ENCODE results near the gene RYR1. TPM values are rescaled to one million over a fixed set of nuclear protein-coding genes. Genes with fewer than 3 reads are reported as not detected.
"Not testable (repeated sequence)": the region's sequence is repeated elsewhere in the genome, so short reads cannot be mapped to it uniquely, and the experiment has no call there.

The RYR1 gene
- total RNA-seq, 3 donors from 2014 or later: 0.46 to 2.5 (median 1.3) TPM

DNA sequence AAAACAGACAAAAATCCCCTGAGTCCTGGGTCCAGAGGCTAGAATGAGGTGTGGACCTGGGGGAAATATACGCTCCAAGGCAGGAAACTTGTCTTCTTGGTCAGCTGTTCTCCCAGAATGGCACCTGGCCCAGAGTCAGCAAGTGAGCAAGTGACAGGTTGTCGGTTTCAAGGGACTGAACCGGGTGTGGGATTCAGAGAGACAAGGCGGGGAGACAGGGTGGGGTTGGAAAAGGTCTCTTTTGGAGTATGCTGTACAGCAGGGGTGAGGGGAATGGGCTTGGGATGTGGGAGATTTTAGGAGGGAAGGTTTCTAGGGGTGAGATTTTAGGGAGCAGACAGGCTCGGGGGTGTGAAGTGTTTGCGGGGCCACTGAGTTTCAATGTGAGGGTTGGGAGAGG, 83.3 kb downstream of the RYR1 start:
- intact Hi-C loops (cut with DNase I, micrococcal nuclease): no loop called here
- no peak overlapping the region for H3K4me3 ChIP-seq
- TF ChIP-seq, protein P1, sequence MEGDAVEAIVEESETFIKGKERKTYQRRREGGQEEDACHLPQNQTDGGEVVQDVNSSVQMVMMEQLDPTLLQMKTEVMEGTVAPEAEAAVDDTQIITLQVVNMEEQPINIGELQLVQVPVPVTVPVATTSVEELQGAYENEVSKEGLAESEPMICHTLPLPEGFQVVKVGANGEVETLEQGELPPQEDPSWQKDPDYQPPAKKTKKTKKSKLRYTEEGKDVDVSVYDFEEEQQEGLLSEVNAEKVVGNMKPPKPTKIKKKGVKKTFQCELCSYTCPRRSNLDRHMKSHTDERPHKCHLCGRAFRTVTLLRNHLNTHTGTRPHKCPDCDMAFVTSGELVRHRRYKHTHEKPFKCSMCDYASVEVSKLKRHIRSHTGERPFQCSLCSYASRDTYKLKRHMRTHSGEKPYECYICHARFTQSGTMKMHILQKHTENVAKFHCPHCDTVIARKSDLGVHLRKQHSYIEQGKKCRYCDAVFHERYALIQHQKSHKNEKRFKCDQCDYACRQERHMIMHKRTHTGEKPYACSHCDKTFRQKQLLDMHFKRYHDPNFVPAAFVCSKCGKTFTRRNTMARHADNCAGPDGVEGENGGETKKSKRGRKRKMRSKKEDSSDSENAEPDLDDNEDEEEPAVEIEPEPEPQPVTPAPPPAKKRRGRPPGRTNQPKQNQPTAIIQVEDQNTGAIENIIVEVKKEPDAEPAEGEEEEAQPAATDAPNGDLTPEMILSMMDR (IDR thresholded peaks at IDR 0.05): no peak
- H3K4me1 ChIP-seq (ENCODE audit: low read depth): no peaks in the 10 kb centered on the region
- no peaks in the 10 kb centered on the region for H3K9me3 ChIP-seq
- no peak for DNase-seq
- H3K36me3 ChIP-seq (ENCODE audit: low read depth): no peaks in the 10 kb centered on the region
- no peak for ATAC-seq

DNA sequence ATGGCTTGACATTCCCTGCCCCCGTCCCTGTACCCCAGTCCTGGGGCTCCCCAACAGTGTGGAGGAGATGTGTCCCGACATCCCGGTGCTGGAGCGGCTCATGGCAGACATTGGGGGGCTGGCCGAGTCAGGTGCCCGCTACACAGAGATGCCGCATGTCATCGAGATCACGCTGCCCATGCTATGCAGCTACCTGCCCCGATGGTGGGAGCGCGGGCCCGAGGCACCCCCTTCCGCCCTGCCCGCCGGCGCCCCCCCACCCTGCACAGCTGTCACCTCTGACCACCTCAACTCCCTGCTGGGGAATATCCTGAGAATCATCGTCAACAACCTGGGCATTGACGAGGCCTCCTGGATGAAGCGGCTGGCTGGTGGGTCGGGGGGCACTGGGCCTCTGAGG, 83.8 kb downstream of the RYR1 start:
- ATAC-seq: no peak
- intact Hi-C loops (cut with DNase I, micrococcal nuclease): no loop called here
- H3K4me3 ChIP-seq: no peak overlapping the region
- DNase-seq: peak in 1 of 3 donors; percentile 48
- H3K4me1 ChIP-seq (ENCODE audit: low read depth): no peaks in the 10 kb centered on the region
- H3K36me3 ChIP-seq (ENCODE audit: low read depth): no peaks in the 10 kb centered on the region
- TF ChIP-seq, protein P1 (IDR thresholded peaks at IDR 0.05): no peak
- no peaks in the 10 kb centered on the region for H3K9me3 ChIP-seq

DNA sequence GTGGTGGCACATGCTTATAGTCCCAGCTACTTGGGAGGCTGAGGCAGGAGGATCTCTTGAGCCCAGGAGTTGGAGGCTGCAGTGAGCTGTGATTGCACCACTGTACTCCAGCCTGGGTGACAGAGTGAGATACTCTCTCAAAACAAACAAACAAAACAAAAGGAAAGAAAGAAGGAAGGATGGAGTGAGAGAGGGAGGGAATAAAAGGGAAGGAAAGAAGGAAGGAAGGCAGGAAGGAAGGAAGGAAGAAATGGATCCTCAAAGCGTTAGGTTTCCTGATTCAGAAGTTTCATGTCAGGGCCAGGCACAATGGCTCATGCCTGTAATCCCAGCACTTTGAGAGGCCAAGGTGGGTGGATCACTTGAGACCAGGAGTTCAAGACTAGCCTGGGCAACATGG, 84.5 kb downstream of the RYR1 start:
- H3K9me3 ChIP-seq; intact Hi-C loops (cut with DNase I, micrococcal nuclease); H3K4me1 ChIP-seq (ENCODE audit: low read depth); H3K4me3 ChIP-seq; DNase-seq; ATAC-seq; H3K36me3 ChIP-seq (ENCODE audit: low read depth): not testable (repeated sequence)

DNA sequence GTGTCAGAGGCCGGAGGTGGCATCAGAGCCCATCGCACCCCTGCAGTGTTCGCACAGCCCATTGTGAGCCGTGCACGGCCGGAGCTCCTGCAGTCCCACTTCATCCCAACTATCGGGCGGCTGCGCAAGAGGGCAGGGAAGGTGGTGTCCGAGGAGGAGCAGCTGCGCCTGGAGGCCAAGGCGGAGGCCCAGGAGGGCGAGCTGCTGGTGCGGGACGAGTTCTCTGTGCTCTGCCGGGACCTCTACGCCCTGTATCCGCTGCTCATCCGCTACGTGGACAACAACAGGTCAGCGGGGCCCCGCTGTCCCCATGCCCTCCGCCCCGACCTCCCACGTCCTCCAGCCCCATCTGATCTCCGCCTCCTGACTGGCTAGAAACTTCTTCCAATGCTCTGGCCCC, 85.7 kb downstream of the RYR1 start:
- Histone ChIP-seq H3K4me1 (ENCODE audit: low read depth) (no peaks in the 10 kb centered on the region), H3K36me3 (ENCODE audit: low read depth) (no peaks in the 10 kb centered on the region), H3K9me3 (no peaks in the 10 kb centered on the region), H3K4me3 (no peak overlapping the region)
- TF ChIP-seq, protein P1 (IDR thresholded peaks at IDR 0.05): no peak
- ATAC-seq (no peak), DNase-seq (peak in 1 of 3 donors; percentile 32)
- intact Hi-C loops (cut with DNase I, micrococcal nuclease): no loop called here

DNA sequence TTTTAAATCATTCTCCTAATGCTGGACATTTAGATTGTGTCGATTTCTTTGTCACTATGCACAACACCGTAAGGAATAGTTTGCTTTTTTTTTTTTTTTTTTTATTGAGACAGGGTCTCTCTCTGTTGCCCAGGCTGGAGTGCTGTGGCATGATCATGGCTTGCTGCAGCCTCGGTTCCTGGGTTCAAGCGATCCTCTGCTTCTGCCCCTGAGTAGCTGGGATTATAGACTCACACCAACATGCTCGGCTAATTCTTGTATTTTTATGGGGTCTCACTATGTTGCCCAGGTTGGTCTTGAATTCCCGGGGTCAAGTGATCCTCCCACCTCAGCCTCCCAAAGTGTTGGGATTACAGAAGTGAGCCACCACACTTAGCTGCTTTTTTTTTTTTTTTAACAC, 86.5 kb downstream of the RYR1 start:
- DNase-seq (no peak), ATAC-seq (no peak)
- Histone ChIP-seq H3K9me3 (no peaks in the 10 kb centered on the region), H3K4me3 (no peak overlapping the region), H3K4me1 (ENCODE audit: low read depth) (no peaks in the 10 kb centered on the region), H3K36me3 (ENCODE audit: low read depth) (no peaks in the 10 kb centered on the region)
- TF ChIP-seq, protein P1 (IDR thresholded peaks at IDR 0.05): no peak
- intact Hi-C loops (cut with DNase I, micrococcal nuclease): no loop called here

DNA sequence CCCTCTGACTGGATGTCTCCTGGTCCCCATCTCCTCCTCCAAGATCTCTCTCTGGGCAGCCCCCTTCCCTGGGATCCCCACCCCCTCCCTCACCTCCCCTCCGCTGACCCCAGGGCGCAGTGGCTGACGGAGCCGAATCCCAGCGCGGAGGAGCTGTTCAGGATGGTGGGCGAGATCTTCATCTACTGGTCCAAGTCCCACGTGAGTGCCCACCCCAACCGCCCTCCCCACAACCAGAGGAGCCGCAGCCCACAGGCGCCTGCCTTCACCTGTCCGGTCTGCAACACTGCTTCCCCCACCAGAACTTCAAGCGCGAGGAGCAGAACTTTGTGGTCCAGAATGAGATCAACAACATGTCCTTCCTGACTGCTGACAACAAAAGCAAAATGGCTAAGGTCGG, 89.4 kb downstream of the RYR1 start:
- Histone ChIP-seq H3K4me3 (no peak overlapping the region), H3K9me3 (no peaks in the 10 kb centered on the region), H3K36me3 (ENCODE audit: low read depth) (no peaks in the 10 kb centered on the region), H3K4me1 (ENCODE audit: low read depth) (no peaks in the 10 kb centered on the region)
- intact Hi-C loops (cut with DNase I, micrococcal nuclease): no loop called here
- no peak for ATAC-seq
- TF ChIP-seq, protein P1 (IDR thresholded peaks at IDR 0.05): no peak
- peak in 1 of 3 donors; percentile 30 for DNase-seq

Measured in mucosa of descending colon (tissue), 3 donors.